HG03442 (cell line): ENCODE results near the gene S100A4.
"Not testable (repeated sequence)": the region's sequence is repeated elsewhere in the genome, so short reads cannot be mapped to it uniquely, and the experiment has no call there.

Source experiments
- ATAC-seq: cut with Tn5 transposase; IDR thresholded peaks from one replicate; pipeline ENCODE4 v1.9.1; 2021; ENCODE audit warnings: mild to moderate bottlenecking, moderate library complexity; ENCODE audit not compliant: unreplicated experiment

Gene S100A4

GRCh38 chr1:153535242-153536011 is 10.2 kb downstream of the S100A4 start, which contains the start of gene S100A6:
Gene S100A6 (minus strand): TSS chr1:153535991. CDS start chr1:153535339, 652 bp downstream.
- no peak for ATAC-seq

- no peak for ATAC-seq
Observed at GRCh38 chr1:153534925-153535241, 10.7 kb downstream of the S100A4 start.

GRCh38 chr1:153534226-153534924 is 11.2 kb downstream of the S100A4 start:
- no peak for ATAC-seq

- ATAC-seq = no peak
Observed at GRCh38 chr1:153533689-153534201, 11.9 kb downstream of the S100A4 start.

GRCh38 chr1:153532769-153533599 is 12.6 kb downstream of the S100A4 start:
- no peak for ATAC-seq

GRCh38 chr1:153532181-153532580 is 13.4 kb downstream of the S100A4 start:
- no peak for ATAC-seq

GRCh38 chr1:153531638-153532037 is 14.0 kb downstream of the S100A4 start:
- no peak for ATAC-seq

GRCh38 chr1:153527683-153528040 is 17.9 kb downstream of the S100A4 start:
- ATAC-seq = no peak

- no peak for ATAC-seq
Observed at GRCh38 chr1:153527023-153527682, 18.5 kb downstream of the S100A4 start.

GRCh38 chr1:153526132-153526543 is 19.5 kb downstream of the S100A4 start:
- no peak for ATAC-seq

GRCh38 chr1:153525088-153525728 is 20.4 kb downstream of the S100A4 start:
- ATAC-seq = no peak

GRCh38 chr1:153522353-153523048 is 23.1 kb downstream of the S100A4 start:
- ATAC-seq = not testable (repeated sequence)

- not testable (repeated sequence) for ATAC-seq
Observed at GRCh38 chr1:153521808-153522207, 23.8 kb downstream of the S100A4 start.

- ATAC-seq = no peak
Observed at GRCh38 chr1:153520818-153521476, 24.7 kb downstream of the S100A4 start.

GRCh38 chr1:153520137-153520691 is 25.4 kb downstream of the S100A4 start:
- not testable (repeated sequence) for ATAC-seq

GRCh38 chr1:153519242-153519641 is 26.4 kb downstream of the S100A4 start:
- ATAC-seq = no peak

GRCh38 chr1:153515504-153516394 is 29.9 kb downstream of the S100A4 start:
- no peak for ATAC-seq

GRCh38 chr1:153513666-153514065 is 31.9 kb downstream of the S100A4 start:
- no peak for ATAC-seq
